ENCODE data around the gene LY6G5B. TPM values are rescaled to one million over a fixed set of nuclear protein-coding genes. Genes with fewer than 3 reads are reported as not detected.
A peak's percentile ranks its signal among the peaks of the same experiment; 100 is the strongest.

The LY6G5B gene
- total and polyA plus RNA-seq, 2 donors (not counting 1 experiment from before 2014, with no cell fraction given) = 28.4 to 44.2 TPM

DNA sequence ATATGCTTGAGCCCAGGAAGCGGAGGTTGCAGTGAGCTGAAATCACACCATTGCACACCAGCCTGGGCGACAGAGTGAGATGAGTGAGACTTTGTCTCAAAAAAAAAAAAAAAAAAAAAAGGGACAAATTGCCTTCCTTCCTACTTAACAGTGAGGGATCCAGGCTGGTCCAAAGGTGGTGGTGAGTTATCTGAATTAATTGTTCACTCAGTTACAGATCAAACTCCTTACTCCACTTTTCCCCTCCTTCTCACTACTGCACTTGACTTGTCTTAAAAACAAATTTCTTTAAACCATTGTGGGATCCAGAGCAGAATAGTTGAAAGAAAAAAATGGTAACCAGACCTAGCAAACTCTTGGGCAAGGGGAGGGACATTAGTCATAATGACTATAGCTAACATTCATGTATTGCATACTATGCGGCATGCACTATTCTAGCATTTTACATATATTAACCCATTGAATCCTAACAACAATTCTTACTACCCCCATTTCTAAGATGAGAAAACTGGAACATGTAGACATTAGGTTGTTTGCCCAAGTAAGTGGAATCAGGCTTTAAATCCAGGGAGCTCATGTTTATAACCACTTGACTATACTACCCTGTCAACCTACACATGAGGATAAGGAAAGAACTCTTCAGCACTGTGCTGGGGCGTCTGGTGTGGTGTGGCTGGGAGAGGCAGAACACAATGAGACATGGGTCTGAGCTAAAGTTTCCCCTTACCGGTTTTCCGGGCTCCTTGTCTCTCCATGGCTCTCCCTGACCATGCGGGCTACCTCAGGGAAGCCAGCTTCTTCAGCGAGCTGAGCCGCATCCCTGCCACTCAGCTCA lies 6.4 kb upstream of the LY6G5B start:
- CTCF ChIA-PET = interaction anchor here (1.0 to 1.9 kb wide), 2 partner anchors 10 to 112 kb away, joined by 3 to 9 read pairs; partner anchors contain the start of gene BAG6
- peak overlapping the region; percentile 89 for H3K9ac ChIP-seq (ENCODE audit: low read length)

More for the DNA sequence above, 6.4 kb upstream of the LY6G5B start:
- ATAC-seq (ENCODE audit: low read depth) = no peak
- no peak overlapping the region for H2AFZ ChIP-seq (ENCODE audit: insufficient read depth, low read depth, low read length, poor library complexity, severe bottlenecking)
- peaks cover 8 to 46% of the 10 kb centered on the region in 2 experiments for H3K36me3 ChIP-seq (replicated peaks in 1 of 2; ENCODE audit: control extremely low read depth in 1 of 2, control insufficient read depth in 1 of 2, extremely low read depth in 1 of 2, insufficient read depth in 2 of 2, low read length in 1 of 2)
- TF ChIP-seq EZH2 (IDR thresholded peaks at IDR 0.05; ENCODE audit: borderline replicate concordance, insufficient read depth, low read depth, low read length, poor library complexity, severe bottlenecking) = no peak
- TF ChIP-seq, protein P1, sequence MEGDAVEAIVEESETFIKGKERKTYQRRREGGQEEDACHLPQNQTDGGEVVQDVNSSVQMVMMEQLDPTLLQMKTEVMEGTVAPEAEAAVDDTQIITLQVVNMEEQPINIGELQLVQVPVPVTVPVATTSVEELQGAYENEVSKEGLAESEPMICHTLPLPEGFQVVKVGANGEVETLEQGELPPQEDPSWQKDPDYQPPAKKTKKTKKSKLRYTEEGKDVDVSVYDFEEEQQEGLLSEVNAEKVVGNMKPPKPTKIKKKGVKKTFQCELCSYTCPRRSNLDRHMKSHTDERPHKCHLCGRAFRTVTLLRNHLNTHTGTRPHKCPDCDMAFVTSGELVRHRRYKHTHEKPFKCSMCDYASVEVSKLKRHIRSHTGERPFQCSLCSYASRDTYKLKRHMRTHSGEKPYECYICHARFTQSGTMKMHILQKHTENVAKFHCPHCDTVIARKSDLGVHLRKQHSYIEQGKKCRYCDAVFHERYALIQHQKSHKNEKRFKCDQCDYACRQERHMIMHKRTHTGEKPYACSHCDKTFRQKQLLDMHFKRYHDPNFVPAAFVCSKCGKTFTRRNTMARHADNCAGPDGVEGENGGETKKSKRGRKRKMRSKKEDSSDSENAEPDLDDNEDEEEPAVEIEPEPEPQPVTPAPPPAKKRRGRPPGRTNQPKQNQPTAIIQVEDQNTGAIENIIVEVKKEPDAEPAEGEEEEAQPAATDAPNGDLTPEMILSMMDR (IDR thresholded peaks at IDR 0.05) = no peak
- POLR2A ChIA-PET = interaction anchor here (0.7 to 5.9 kb wide), 3 partner anchors 11 to 755 kb away, joined by 3 to 57 read pairs (median 9); partner anchors contain the start of genes BAG6 and GTF2H4
- intact Hi-C loops (cut with micrococcal nuclease) = no loop called here
- H3K27me3 Mint-ChIP-seq = no peaks in the 10 kb centered on the region
- DNase-seq = no peak
- H3K27ac ChIP-seq (ENCODE audit: low read length in 2 of 2) = peak overlapping the region in 1 of 2 donors; percentile 98
- H3K4me1 Mint-ChIP-seq = peaks cover 71% of the 10 kb centered on the region
- H3K4me2 ChIP-seq (replicated peaks; ENCODE audit: low read depth, low read length, poor library complexity, severe bottlenecking) = peak overlapping the region; percentile 90
- peak overlapping the region; percentile 96 for H3K4me3 Mint-ChIP-seq
- H3K27me3 ChIP-seq (replicated peaks in 1 of 4; ENCODE audit: control extremely low read depth in 1 of 4, control insufficient read depth in 3 of 4, insufficient read depth in 4 of 4, low read length in 3 of 4) = no peaks in the 10 kb centered on the region
- H3K79me2 ChIP-seq (ENCODE audit: control insufficient read depth, insufficient read depth, low read length) = peaks cover 87% of the 10 kb centered on the region
- H3K9me3 ChIP-seq (ENCODE audit: control extremely low read depth in 1 of 3, control insufficient read depth in 2 of 3, insufficient read depth in 1 of 3, low read length in 2 of 3) = no peaks in the 10 kb centered on the region
- peaks cover 19% of the 10 kb centered on the region for H4K20me1 ChIP-seq (ENCODE audit: control insufficient read depth, insufficient read depth, low read length, poor library complexity, severe bottlenecking)
- peaks cover 42 to 64% of the 10 kb centered on the region in 2 donors for H3K4me1 ChIP-seq (ENCODE audit: control insufficient read depth in 2 of 2, insufficient read depth in 2 of 2, low read length in 2 of 2)
- H3K9me3 Mint-ChIP-seq (ENCODE audit: insufficient read depth) = no peaks in the 10 kb centered on the region
- H3K4me3 ChIP-seq (ENCODE audit: control extremely low read depth in 1 of 5, extremely low read depth in 1 of 5, insufficient read depth in 1 of 5, low read depth in 2 of 5, low read length in 4 of 5) = peak overlapping the region in 1 of 5 experiments; percentile 98
- peak overlapping the region; percentile 100 for H3K27ac Mint-ChIP-seq
- 90% methylated on average over 5 of the region's 9 CpGs for WGBS (ENCODE audit: insufficient coverage)
